ENCODE results near the gene RESP18. TPM values are rescaled to one million over a fixed set of nuclear protein-coding genes. Genes with fewer than 3 reads are reported as not detected.

The RESP18 gene
- total RNA-seq, 2 donors from 2014 or later, result not detected

- no peaks in the 10 kb centered on the region for H3K4me1 ChIP-seq
- no peaks in the 10 kb centered on the region for H3K36me3 ChIP-seq (replicated peaks in 1 of 2; ENCODE audit: insufficient read depth in 1 of 2, low read depth in 2 of 2)
- ATAC-seq, result peak; percentile 33
- H3K27me3 ChIP-seq, result peaks cover 0 to 15% of the 10 kb centered on the region in 2 donors
- TF ChIP-seq CTCF (IDR thresholded peaks at IDR 0.05), result no peak
- no peak for TF ChIP-seq POLR2A (IDR thresholded peaks at IDR 0.05)
- H3K27ac ChIP-seq, result no peak overlapping the region
- DNase-seq, result peak in 1 of 4 donors; percentile 3
- no peaks in the 10 kb centered on the region for H3K9me3 ChIP-seq
- 30 to 35% methylated on average over 5 of the region's 5 CpGs for WGBS, 2 donors
- H3K4me3 ChIP-seq, result no peak overlapping the region
- intact Hi-C loops (cut with DNase I), result no loop called here
Measured at GRCh38 chr2:219335373-219335786, 2.8 kb upstream of the RESP18 start.

GRCh38 chr2:219334076-219334475 is 1.5 kb upstream of the RESP18 start:
- WGBS, 2 donors, result 71 to 91% methylated on average over 2 of the region's 2 CpGs
- intact Hi-C loops (cut with DNase I), result no loop called here
- H3K27me3 ChIP-seq, result peaks cover 0 to 15% of the 10 kb centered on the region in 2 donors
- TF ChIP-seq CTCF (IDR thresholded peaks at IDR 0.05) (no peak), POLR2A (IDR thresholded peaks at IDR 0.05) (no peak)
- DNase-seq, result no peak
- no peaks in the 10 kb centered on the region for H3K36me3 ChIP-seq (replicated peaks in 1 of 2; ENCODE audit: insufficient read depth in 1 of 2, low read depth in 2 of 2)
- ATAC-seq, result no peak
- H3K4me1 ChIP-seq, result no peaks in the 10 kb centered on the region
- no peaks in the 10 kb centered on the region for H3K9me3 ChIP-seq
- H3K27ac ChIP-seq, result no peak overlapping the region
- H3K4me3 ChIP-seq, result no peak overlapping the region

GRCh38 chr2:219331560-219332213 is 857 bp downstream of the RESP18 start:
- DNase-seq (peak in 3 of 4 donors; percentile 6 to 32 (median 22)), ATAC-seq (no peak)
- Histone ChIP-seq H3K27me3 (peaks cover 0 to 15% of the 10 kb centered on the region in 2 donors), H3K4me3 (no peak overlapping the region), H3K4me1 (no peaks in the 10 kb centered on the region), H3K9me3 (no peaks in the 10 kb centered on the region), H3K36me3 (replicated peaks in 1 of 2; ENCODE audit: insufficient read depth in 1 of 2, low read depth in 2 of 2) (no peaks in the 10 kb centered on the region), H3K27ac (no peak overlapping the region)
- WGBS, 2 donors, result 9 to 23% methylated on average over 18 to 39 of the region's 39 CpGs
- intact Hi-C loops (cut with DNase I), result no loop called here
- no peak for TF ChIP-seq POLR2A (IDR thresholded peaks at IDR 0.05)
- TF ChIP-seq CTCF (IDR thresholded peaks at IDR 0.05), result no peak

- DNase-seq, result peak in 2 of 4 donors; percentile 9 to 18
- H3K4me1 ChIP-seq, result no peaks in the 10 kb centered on the region
- TF ChIP-seq POLR2A (IDR thresholded peaks at IDR 0.05), result no peak
- TF ChIP-seq CTCF (IDR thresholded peaks at IDR 0.05), result no peak
Measured at GRCh38 chr2:219327719-219328118, 4.8 kb downstream of the RESP18 start.

More at GRCh38 chr2:219327719-219328118, 4.8 kb downstream of the RESP18 start:
- no peaks in the 10 kb centered on the region for H3K9me3 ChIP-seq
- H3K27me3 ChIP-seq, result peaks cover 0 to 15% of the 10 kb centered on the region in 2 donors
- no peak overlapping the region for H3K27ac ChIP-seq
- H3K36me3 ChIP-seq (replicated peaks in 1 of 2; ENCODE audit: insufficient read depth in 1 of 2, low read depth in 2 of 2), result no peaks in the 10 kb centered on the region
- intact Hi-C loops (cut with DNase I), result no loop called here
- ATAC-seq, result no peak
- WGBS, 2 donors, result 40 to 48% methylated on average over 2 of the region's 2 CpGs
- no peak overlapping the region for H3K4me3 ChIP-seq
